HCT116 (cell line): ENCODE results near the gene C19orf38. TPM values are rescaled to one million over a fixed set of nuclear protein-coding genes. Genes with fewer than 3 reads are reported as not detected.

ENCODE experiments used
- ATAC-seq: fragments of 200-7000 bp; cut with Tn5 transposase; 2 replicates; pipeline ENCODE4 v1.9.1; 2020; ENCODE audit warnings: mild to moderate bottlenecking, moderate library complexity
- BruUV-seq: library from RNA; stranded (reverse); fragments of 400-500 nt; replicated peaks from 2 replicates; lab custom pipeline; 2021; lab: Mats Ljungman, UMichigan
- CTCF ChIA-PET: fragments of 300-600 bp; sonication (Branson Sonifier 250); formaldehyde crosslinking; loops from one replicate; lab custom pipeline; 2021; ENCODE audit warnings: antibody characterized with exemption; lab: Charles Lee
- POLR2A ChIA-PET: fragments of 300-600, 350-600 bp; sonication (Branson Sonifier 250); formaldehyde crosslinking; loops from one replicate; lab custom pipeline; 2021; ENCODE audit warnings: antibody characterized with exemption; lab: Charles Lee
- RAD21 ChIA-PET, 2 experiments: fragments of 300-600 bp; sonication (Branson Sonifier 250); formaldehyde crosslinking; loops; one replicate each; lab custom pipeline; 2023; ENCODE audit warnings: low total read pairs in 2 of 2; ENCODE audit not compliant: uncharacterized antibody in 2 of 2, unreplicated experiment in 2 of 2, low non-redundant PET in 1 of 2; lab: Charles Lee
- DNase-seq: peaks from one replicate; pipeline ENCODE4 v3.0.0-alpha.2; 2010; ENCODE audit warnings: low read depth, low spot score
- H2AFZ ChIP-seq: fragments of 200-600 bp; shearing (Covaris generic), sonication (generic); 2 replicates; pipeline ENCODE4 v1.6.1; 2017; ENCODE audit warnings: low read depth, mixed run types, mixed read lengths, antibody characterized with exemption, low read length; ENCODE audit not compliant: poor library complexity, severe bottlenecking
- H3K27ac ChIP-seq: 2 replicates; pipeline ENCODE4 v1.5.1; 2012; ENCODE audit warnings: low read depth, low read length
- H3K27me3 ChIP-seq: fragments of 200-600 bp; sonication (generic); 2 replicates; pipeline ENCODE4 v1.6.1; 2016; ENCODE audit warnings: mixed run types, low read length, mixed read lengths; ENCODE audit not compliant: insufficient read depth
- H3K36me3 ChIP-seq, 2 experiments: fragments of 200-500 bp in 1 of 2; fragments of 200-600 bp in 1 of 2; sonication (Bioruptor generic) in 1 of 2; sonication (generic) in 1 of 2; 2 replicates each; pipeline versions ENCODE4 v1.5.1 to v1.6.1; 2014 to 2016; ENCODE audit warnings: low read length in 2 of 2, inconsistent platforms in 1 of 2, mixed read lengths in 1 of 2, mixed run types in 1 of 2; ENCODE audit not compliant: insufficient read depth in 2 of 2, control insufficient read depth in 1 of 2
- H3K4me1 ChIP-seq, 2 experiments: fragments of 200-600 bp in 1 of 2; sonication (generic) in 1 of 2; 2 replicates each; pipeline versions ENCODE4 v1.5.1 to v1.6.1; 2012 to 2017; ENCODE audit warnings: low read length in 2 of 2, inconsistent platforms in 1 of 2, mild to moderate bottlenecking in 1 of 2, mixed read lengths in 1 of 2, mixed run types in 1 of 2, moderate library complexity in 1 of 2; ENCODE audit not compliant: insufficient read depth in 2 of 2, control insufficient read depth in 1 of 2
- H3K4me2 ChIP-seq: fragments of 200-600 bp; sonication (generic); 2 replicates; pipeline ENCODE4 v1.6.1; 2017; ENCODE audit warnings: mixed run types, low read length, mixed read lengths
- H3K4me3 ChIP-seq, 2 experiments: fragments of 200-600 bp in 1 of 2; sonication (generic) in 1 of 2; replicated peaks in 1 of 2; 2 replicates each; pipeline ENCODE4 v1.5.1; 2011 to 2016; ENCODE audit warnings: low read length in 2 of 2, control low read depth in 1 of 2, low read depth in 1 of 2, mild to moderate bottlenecking in 1 of 2, mixed read lengths in 1 of 2, mixed run types in 1 of 2
- H3K79me2 ChIP-seq: fragments of 200-600 bp; sonication (generic); 2 replicates; pipeline ENCODE4 v1.6.1; 2017; ENCODE audit warnings: mild to moderate bottlenecking, mixed run types, low read length, moderate library complexity, mixed read lengths; ENCODE audit not compliant: insufficient read depth
- H3K9ac ChIP-seq: fragments of 200-600 bp; sonication (generic); 2 replicates; pipeline ENCODE4 v1.6.1; 2016; ENCODE audit warnings: low read length, mixed read lengths
- H3K9me2 ChIP-seq: fragments of 200-600 bp; sonication (generic), shearing (Covaris generic); 2 replicates; pipeline ENCODE4 v1.6.1; 2017; ENCODE audit warnings: mixed run types, mild to moderate bottlenecking, moderate library complexity; ENCODE audit not compliant: insufficient read depth
- H3K9me3 ChIP-seq, 2 experiments: fragments of 200-500 bp in 1 of 2; fragments of 200-600 bp in 1 of 2; sonication (Bioruptor generic) in 1 of 2; sonication (generic) in 1 of 2; 2 replicates each; pipeline ENCODE4 v1.6.1; 2014 to 2017; ENCODE audit warnings: low read length in 2 of 2, mixed read lengths in 2 of 2, inconsistent platforms in 1 of 2, low read depth in 1 of 2, mild to moderate bottlenecking in 1 of 2, mixed run types in 1 of 2, moderate library complexity in 1 of 2; ENCODE audit not compliant: control insufficient read depth in 1 of 2, insufficient read depth in 1 of 2
- H4K20me1 ChIP-seq: fragments of 200-600 bp; sonication (generic), shearing (Covaris generic); 2 replicates; pipeline ENCODE4 v1.6.1; 2017; ENCODE audit warnings: mixed run types, mild to moderate bottlenecking, moderate library complexity; ENCODE audit not compliant: insufficient read depth
- CBX3 ChIP-seq: IDR thresholded peaks from 2 replicates; pipeline ENCODE4 v1.6.1; 2012; ENCODE audit warnings: low read depth
- CEBPB ChIP-seq: IDR thresholded peaks from 2 replicates; pipeline ENCODE4 v1.6.1; 2012; ENCODE audit warnings: low read depth
- EGR1 ChIP-seq: IDR thresholded peaks from 2 replicates; pipeline ENCODE4 v1.6.1; 2012; ENCODE audit warnings: low read depth
- ELF1 ChIP-seq: IDR thresholded peaks from 2 replicates; pipeline ENCODE4 v1.6.1; 2012; ENCODE audit warnings: low read depth, borderline replicate concordance
- EZH2phosphoT487 ChIP-seq: fragments of 200-600 bp; IDR thresholded peaks from 2 replicates; pipeline ENCODE4 v1.6.1; 2018; ENCODE audit warnings: antibody characterized with exemption, borderline replicate concordance
- JUND ChIP-seq: IDR thresholded peaks from 2 replicates; pipeline ENCODE4 v1.6.1; 2012
- POLR2A ChIP-seq: IDR thresholded peaks from 2 replicates; pipeline ENCODE4 v1.7.0; 2011; ENCODE audit warnings: borderline replicate concordance; ENCODE audit not compliant: insufficient read depth, insufficient read length; ENCODE audit errors: extremely low read depth
- RAD21 ChIP-seq: IDR thresholded peaks from 2 replicates; pipeline ENCODE4 v1.6.1; 2012; ENCODE audit warnings: low read depth, mild to moderate bottlenecking
- SP1 ChIP-seq: IDR thresholded peaks from 2 replicates; pipeline ENCODE4 v1.6.1; 2012; ENCODE audit warnings: low read depth
- SRF ChIP-seq: IDR thresholded peaks from 2 replicates; pipeline ENCODE4 v1.6.1; 2012; ENCODE audit warnings: low read depth
- YY1 ChIP-seq: IDR thresholded peaks from 2 replicates; pipeline ENCODE4 v1.6.1; 2011; ENCODE audit warnings: low read length, low read depth, moderate library complexity, mild to moderate bottlenecking; ENCODE audit not compliant: insufficient replicate concordance; ENCODE audit errors: extremely low read depth
- ZFX ChIP-seq: fragments of 450-650 bp; IDR thresholded peaks from 2 replicates; pipeline ENCODE4 v1.6.1; 2017
- ZNF274 ChIP-seq: fragments of 200-500 bp; sonication (Bioruptor generic); IDR thresholded peaks from 2 replicates; pipeline ENCODE4 v1.6.1; 2014; ENCODE audit warnings: mild to moderate bottlenecking, low read depth, low read length, inconsistent platforms
- intact Hi-C: fragments of 100-400 bp; cut with micrococcal nuclease; formaldehyde crosslinking; loops from 2 replicates; pipeline ENCODE4 v1.10.0; 2022
- total RNA-seq: library from RNA; stranded (reverse); gene quantifications from one replicate; pipeline ENCODE4 v1.2.1, GENCODE V29; 2021; ENCODE audit not compliant: unreplicated experiment
- TF ChIP-seq, protein P1 (sequence below): IDR thresholded peaks from 2 replicates; pipeline ENCODE4 v1.6.1; 2012

The C19orf38 gene
- total RNA-seq, 1 experiment from 2014 or later = 0.74 TPM

DNA sequence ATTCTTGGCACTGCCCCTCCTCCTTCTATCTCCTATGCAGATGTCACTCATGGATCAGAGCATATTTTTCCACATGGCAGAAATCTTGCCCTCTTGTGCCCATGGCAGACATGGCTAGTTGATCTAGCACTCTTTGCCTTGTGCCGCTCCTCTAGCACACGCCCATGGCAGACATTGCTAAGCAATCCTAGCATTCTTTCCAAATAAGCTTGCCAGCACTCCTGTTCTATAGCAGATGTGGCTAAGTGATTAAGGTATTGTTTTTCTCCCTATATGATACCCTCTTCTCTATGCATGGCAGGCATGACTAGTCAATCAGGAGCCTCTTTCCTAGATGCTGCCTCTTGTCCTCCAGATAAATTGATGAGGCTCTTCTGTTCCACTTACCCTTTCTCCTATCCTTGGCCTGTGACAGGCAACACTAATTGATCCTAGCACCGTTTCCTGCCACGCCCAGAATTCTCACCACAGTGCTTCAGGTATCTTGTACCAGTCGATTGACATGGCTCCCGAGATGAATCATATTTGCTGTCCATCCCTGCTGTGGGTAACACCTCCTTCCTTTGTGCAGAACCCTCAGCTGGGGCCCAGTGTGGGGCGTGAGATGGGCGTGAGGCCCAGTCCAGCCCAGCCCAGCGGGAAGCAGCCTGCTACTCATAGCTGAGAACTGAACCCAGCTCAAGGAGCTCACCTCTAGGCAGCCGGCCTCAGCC lies 39.1 kb upstream of the C19orf38 start:
- Histone ChIP-seq H3K4me2 (peak overlapping the region; percentile 44), H3K9me3 (no peaks in the 10 kb centered on the region), H3K9ac (no peak overlapping the region; the same call in 1 of the 2 replicates), H3K27ac (peak overlapping the region; percentile 40), H2AFZ (no peak overlapping the region), H3K36me3 (peaks cover 3 to 18% of the 10 kb centered on the region in 2 experiments; a peak in 3 of 4 replicates), H3K4me1 (peaks cover 21 to 42% of the 10 kb centered on the region in 2 experiments), H3K9me2 (no peaks in the 10 kb centered on the region)
- intact Hi-C loops = no loop called here
- POLR2A ChIA-PET = no interaction called here
- ATAC-seq = peak; percentile 63
- CTCF ChIA-PET = interaction anchor here (1.4 kb wide), 1 partner anchor 27 kb away, joined by 3 read pairs; the partner anchor contains the start of gene TMED1
- TF ChIP-seq, protein P1, sequence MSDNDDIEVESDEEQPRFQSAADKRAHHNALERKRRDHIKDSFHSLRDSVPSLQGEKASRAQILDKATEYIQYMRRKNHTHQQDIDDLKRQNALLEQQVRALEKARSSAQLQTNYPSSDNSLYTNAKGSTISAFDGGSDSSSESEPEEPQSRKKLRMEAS = 0 out of 2 replicates have a peak, but pooled peaks have one; percentile 26
- TF ChIP-seq CEBPB (no peak), CBX3 (peak; percentile 71), ZNF274 (no peak), YY1 (no peak), SP1 (peak; percentile 23; the same call in 1 of the 2 replicates), POLR2A (no peak), ZFX (no peak), RAD21 (no peak), JUND (no peak), EZH2phosphoT487 (no peak), ELF1 (no peak), SRF (peak; percentile 36; the same call in 1 of the 2 replicates), EGR1 (no peak)
- TF ChIP-seq, all 23 proteins: peak for 4
- Histone ChIP-seq H3K4me3 (no peak overlapping the region), H3K79me2 (no peaks in the 10 kb centered on the region), H3K27me3 (no peaks in the 10 kb centered on the region), H4K20me1 (no peaks in the 10 kb centered on the region)
- BruUV-seq = no TSS peak
- DNase-seq = peak; percentile 44
- RAD21 ChIA-PET = no interaction called here
